Hindlimb muscle (tissue), 1 donor: Measurements from ENCODE around the gene PTPN20. TPM values are rescaled to one million over a fixed set of nuclear protein-coding genes. Genes with fewer than 3 reads are reported as not detected.

Experiments
- DNase-seq: peaks from one replicate; pipeline ENCODE4 v3.0.0-alpha.2; 2013
- polyA plus RNA-seq: library from polyadenylated mRNA; unstranded; fragments of 120-200 nt; gene quantifications from one replicate; pipeline ENCODE4 v1.2.1, GENCODE V29; 2013; ENCODE audit not compliant: insufficient read length

PTPN20 gene
- polyA plus RNA-seq, 1 donor: 1.2 TPM

- no peak for DNase-seq
These were observed 124.1 kb downstream of the PTPN20 start for GRCh38 chr10:47035171-47035818.

GRCh38 chr10:47035819-47036337 lies 124.7 kb downstream of the PTPN20 start:
- no peak for DNase-seq

GRCh38 chr10:47036771-47037170 lies 125.5 kb downstream of the PTPN20 start:
- no peak for DNase-seq

- no peak for DNase-seq
These were observed 126.6 kb downstream of the PTPN20 start for GRCh38 chr10:47037654-47038425.

- DNase-seq: no peak
These were observed 127.8 kb downstream of the PTPN20 start for GRCh38 chr10:47038881-47039561.

GRCh38 chr10:47039562-47039913 lies 128.3 kb downstream of the PTPN20 start:
- no peak for DNase-seq

- DNase-seq: no peak
These were observed 128.8 kb downstream of the PTPN20 start for GRCh38 chr10:47040041-47040491.

- DNase-seq: no peak
These were observed 129.5 kb downstream of the PTPN20 start for GRCh38 chr10:47040681-47041080.

GRCh38 chr10:47041396-47042198 lies 130.4 kb downstream of the PTPN20 start:
- DNase-seq: no peak

- no peak for DNase-seq
These were observed 130.9 kb downstream of the PTPN20 start for GRCh38 chr10:47042199-47042473.

- DNase-seq: no peak
These were observed 131.8 kb downstream of the PTPN20 start for GRCh38 chr10:47042780-47043750.

- DNase-seq: no peak
These were observed 132.8 kb downstream of the PTPN20 start for GRCh38 chr10:47043928-47044538.

GRCh38 chr10:47044741-47045140 lies 133.5 kb downstream of the PTPN20 start:
- no peak for DNase-seq

GRCh38 chr10:47045331-47045861 lies 134.2 kb downstream of the PTPN20 start:
- DNase-seq: no peak

GRCh38 chr10:47046321-47047126 lies 135.3 kb downstream of the PTPN20 start:
- no peak for DNase-seq

GRCh38 chr10:47047127-47047504 lies 135.9 kb downstream of the PTPN20 start:
- no peak for DNase-seq

- peak; percentile 62 for DNase-seq
These were observed 136.6 kb downstream of the PTPN20 start for GRCh38 chr10:47047577-47048525.

- DNase-seq: no peak
These were observed 137.3 kb downstream of the PTPN20 start for GRCh38 chr10:47048526-47048905.
